Smooth muscle cell (in vitro differentiated cells): Measurements from ENCODE around the gene COL8A2. TPM values are rescaled to one million over a fixed set of nuclear protein-coding genes. Genes with fewer than 3 reads are reported as not detected.

Experiments used
- DNase-seq: peaks from one replicate; lab custom pipeline; 2025; ENCODE audit not compliant: unreplicated experiment; lab: John Stamatoyannopoulos, UW
- H2AFZ ChIP-seq: fragments of 200-600 bp; sonication (generic); 2 replicates; pipeline ENCODE4 v1.6.0; 2016; ENCODE audit warnings: antibody characterized with exemption, low read depth, mild to moderate bottlenecking
- H3F3A ChIP-seq: fragments of 200-600 bp; sonication (generic); 2 replicates; pipeline ENCODE4 v1.6.0; 2017; ENCODE audit warnings: antibody characterized with exemption, low read depth
- H3K27ac ChIP-seq: fragments of 200-600 bp; sonication (generic); 2 replicates; pipeline ENCODE4 v1.5.1; 2016; ENCODE audit warnings: low read depth, mild to moderate bottlenecking
- H3K27me3 ChIP-seq: fragments of 200-600 bp; sonication (generic); 2 replicates; pipeline ENCODE4 v1.6.1; 2016; ENCODE audit warnings: low read depth, mild to moderate bottlenecking
- H3K36me3 ChIP-seq: fragments of 200-600 bp; sonication (generic); 2 replicates; pipeline ENCODE4 v1.5.1; 2016; ENCODE audit warnings: low read depth
- H3K4me1 ChIP-seq: fragments of 200-600 bp; sonication (generic); 2 replicates; pipeline ENCODE4 v1.5.1; 2016; ENCODE audit warnings: low read depth
- H3K4me2 ChIP-seq: fragments of 200-600 bp; sonication (generic); 2 replicates; pipeline ENCODE4 v1.6.0; 2016; ENCODE audit warnings: mild to moderate bottlenecking
- H3K4me3 ChIP-seq: fragments of 200-600 bp; sonication (generic); 2 replicates; pipeline ENCODE4 v1.5.1; 2016; ENCODE audit warnings: mild to moderate bottlenecking
- H3K79me2 ChIP-seq: fragments of 200-600 bp; sonication (generic); 2 replicates; pipeline ENCODE4 v1.6.0; 2016; ENCODE audit warnings: low read depth, mild to moderate bottlenecking
- H3K9ac ChIP-seq: fragments of 200-600 bp; sonication (generic); 2 replicates; pipeline ENCODE4 v1.6.0; 2016; ENCODE audit warnings: low read depth
- H3K9me3 ChIP-seq: fragments of 200-600 bp; sonication (generic); replicated peaks from 2 replicates; pipeline ENCODE4 v1.5.1; 2016; ENCODE audit warnings: low read depth
- H4K20me1 ChIP-seq: fragments of 200-600 bp; sonication (generic); 2 replicates; pipeline ENCODE4 v1.6.0; 2016; ENCODE audit warnings: low read depth
- WGBS: methylation state at CpG from one replicate; pipeline ENCODE4 v1.1.7; 2016; ENCODE audit warnings: low lambda C conversion rate; 5-methylcytosine and 5-hydroxymethylcytosine counted together
- polyA plus RNA-seq: library from polyadenylated mRNA; unstranded; fragments of >200 nt; fragmentation: Nextera tagmentation; extraction: Ambion mirVana; gene quantifications from 2 replicates; pipeline ENCODE4 v1.2.1, GENCODE V29; 2016
- total RNA-seq: library from RNA; depleted of rRNA; stranded (reverse); fragments of >200 nt; gene quantifications from 2 replicates; pipeline ENCODE4 v1.2.3, GENCODE V29; 2014
- TF ChIP-seq, protein P1 (sequence below): fragments of 200-600 bp; sonication (generic); IDR thresholded peaks from 2 replicates; pipeline ENCODE4 v1.5.1; 2017; ENCODE audit warnings: borderline replicate concordance, mild to moderate bottlenecking, antibody characterized with exemption; ENCODE audit not compliant: insufficient read depth, poor library complexity, severe bottlenecking

COL8A2 gene
- total and polyA plus RNA-seq, 2 experiments from 2014 or later: 21.7 to 59.0 TPM

GRCh38 chr1:36095760-36096405 lies 29.1 kb downstream of the COL8A2 start:
- TF ChIP-seq, protein P1, sequence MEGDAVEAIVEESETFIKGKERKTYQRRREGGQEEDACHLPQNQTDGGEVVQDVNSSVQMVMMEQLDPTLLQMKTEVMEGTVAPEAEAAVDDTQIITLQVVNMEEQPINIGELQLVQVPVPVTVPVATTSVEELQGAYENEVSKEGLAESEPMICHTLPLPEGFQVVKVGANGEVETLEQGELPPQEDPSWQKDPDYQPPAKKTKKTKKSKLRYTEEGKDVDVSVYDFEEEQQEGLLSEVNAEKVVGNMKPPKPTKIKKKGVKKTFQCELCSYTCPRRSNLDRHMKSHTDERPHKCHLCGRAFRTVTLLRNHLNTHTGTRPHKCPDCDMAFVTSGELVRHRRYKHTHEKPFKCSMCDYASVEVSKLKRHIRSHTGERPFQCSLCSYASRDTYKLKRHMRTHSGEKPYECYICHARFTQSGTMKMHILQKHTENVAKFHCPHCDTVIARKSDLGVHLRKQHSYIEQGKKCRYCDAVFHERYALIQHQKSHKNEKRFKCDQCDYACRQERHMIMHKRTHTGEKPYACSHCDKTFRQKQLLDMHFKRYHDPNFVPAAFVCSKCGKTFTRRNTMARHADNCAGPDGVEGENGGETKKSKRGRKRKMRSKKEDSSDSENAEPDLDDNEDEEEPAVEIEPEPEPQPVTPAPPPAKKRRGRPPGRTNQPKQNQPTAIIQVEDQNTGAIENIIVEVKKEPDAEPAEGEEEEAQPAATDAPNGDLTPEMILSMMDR: no peak
- no peak overlapping the region for H2AFZ ChIP-seq
- no peak overlapping the region for H3K4me3 ChIP-seq
- H3K27ac ChIP-seq: no peak overlapping the region
- no peaks in the 10 kb centered on the region for H3K36me3 ChIP-seq
- no peaks in the 10 kb centered on the region for H4K20me1 ChIP-seq
- H3K9ac ChIP-seq: no peak overlapping the region
- peaks cover 9% of the 10 kb centered on the region for H3F3A ChIP-seq
- 91% methylated on average over 15 of the region's 15 CpGs for WGBS
- no peak overlapping the region for H3K4me2 ChIP-seq
- no peaks in the 10 kb centered on the region for H3K4me1 ChIP-seq
- DNase-seq: no peak
- no peaks in the 10 kb centered on the region for H3K27me3 ChIP-seq
- no peaks in the 10 kb centered on the region for H3K9me3 ChIP-seq
- no peaks in the 10 kb centered on the region for H3K79me2 ChIP-seq

- WGBS: 97% methylated on average over 8 of the region's 8 CpGs
- Histone ChIP-seq H3K36me3 (no peaks in the 10 kb centered on the region), H4K20me1 (no peaks in the 10 kb centered on the region), H3F3A (peaks cover 9% of the 10 kb centered on the region), H3K27ac (no peak overlapping the region), H3K79me2 (peaks cover 12% of the 10 kb centered on the region), H3K4me1 (peaks cover 7% of the 10 kb centered on the region), H3K27me3 (no peaks in the 10 kb centered on the region), H3K9me3 (no peaks in the 10 kb centered on the region), H3K9ac (no peak overlapping the region), H3K4me2 (no peak overlapping the region), H3K4me3 (no peak overlapping the region), H2AFZ (no peak overlapping the region)
- no peak for DNase-seq
- TF ChIP-seq, protein P1: no peak
Observed at GRCh38 chr1:36094621-36095061, 30.4 kb downstream of the COL8A2 start.

GRCh38 chr1:36093929-36094328 lies 31.1 kb downstream of the COL8A2 start:
- no peaks in the 10 kb centered on the region for H4K20me1 ChIP-seq
- no peak overlapping the region for H3K27ac ChIP-seq
- H3K4me3 ChIP-seq: no peak overlapping the region
- no peak overlapping the region for H3K4me2 ChIP-seq
- H3F3A ChIP-seq: peaks cover 9% of the 10 kb centered on the region
- TF ChIP-seq, protein P1: no peak
- WGBS: 96% methylated on average over 3 of the region's 3 CpGs
- H3K9ac ChIP-seq: no peak overlapping the region
- peaks cover 11% of the 10 kb centered on the region for H3K4me1 ChIP-seq
- no peaks in the 10 kb centered on the region for H3K36me3 ChIP-seq
- no peak for DNase-seq
- no peak overlapping the region for H2AFZ ChIP-seq
- peaks cover 19% of the 10 kb centered on the region for H3K79me2 ChIP-seq
- no peaks in the 10 kb centered on the region for H3K9me3 ChIP-seq
- no peaks in the 10 kb centered on the region for H3K27me3 ChIP-seq

GRCh38 chr1:36093226-36093625 lies 31.8 kb downstream of the COL8A2 start:
- no peaks in the 10 kb centered on the region for H4K20me1 ChIP-seq
- 96% methylated on average over 7 of the region's 7 CpGs for WGBS
- no peak overlapping the region for H3K4me2 ChIP-seq
- H3K27me3 ChIP-seq: no peaks in the 10 kb centered on the region
- H2AFZ ChIP-seq: no peak overlapping the region
- peaks cover 20% of the 10 kb centered on the region for H3K79me2 ChIP-seq
- H3K4me1 ChIP-seq: peaks cover 15% of the 10 kb centered on the region
- H3K27ac ChIP-seq: no peak overlapping the region
- H3K9ac ChIP-seq: no peak overlapping the region
- H3K36me3 ChIP-seq: no peaks in the 10 kb centered on the region
- H3K4me3 ChIP-seq: no peak overlapping the region
- TF ChIP-seq, protein P1: no peak
- DNase-seq: no peak
- no peaks in the 10 kb centered on the region for H3K9me3 ChIP-seq
- peaks cover 9% of the 10 kb centered on the region for H3F3A ChIP-seq
